Stimulated activated CD8-positive, alpha-beta memory T cell treated with anti-CD3 and anti-CD28 coated beads, Interleukin-2, amount 100 ng/mL, for 1 hour (primary cell): ENCODE measurements around the gene MYH6.

Experiments
- DNase-seq, 2 donors: peaks; one replicate each; pipeline ENCODE4 v3.0.0-alpha.2; 2020; ENCODE audit warnings: low read depth in 2 of 2

The MYH6 gene

GRCh38 chr14:23377573-23378563 lies 30.2 kb downstream of the MYH6 start:
- DNase-seq = no peak

GRCh38 chr14:23377198-23377550 lies 30.9 kb downstream of the MYH6 start:
- DNase-seq = no peak

- DNase-seq = no peak
These were observed 31.4 kb downstream of the MYH6 start, which contains the start of gene CMTM5 for GRCh38 chr14:23376482-23377197. TSS of gene CMTM5 (plus strand) at chr14:23377046. CDS start at chr14:23377252, 206 bp downstream.

GRCh38 chr14:23375527-23376251 lies 32.4 kb downstream of the MYH6 start:
- no peak for DNase-seq

- DNase-seq = no peak
These were observed 35.0 kb downstream of the MYH6 start for GRCh38 chr14:23373041-23373440.

- no peak for DNase-seq
These were observed 35.6 kb downstream of the MYH6 start, which contains the start of gene IL25 for GRCh38 chr14:23372509-23372908. TSS of gene IL25 (plus strand) at chr14:23372809.

- DNase-seq = no peak
These were observed 36.2 kb downstream of the MYH6 start for GRCh38 chr14:23371865-23372264.

GRCh38 chr14:23370221-23370620 lies 37.9 kb downstream of the MYH6 start:
- DNase-seq = no peak

GRCh38 chr14:23366426-23366921 lies 41.6 kb downstream of the MYH6 start:
- no peak for DNase-seq

- DNase-seq = no peak
These were observed 42.2 kb downstream of the MYH6 start for GRCh38 chr14:23365732-23366425.

GRCh38 chr14:23365036-23365731 lies 42.9 kb downstream of the MYH6 start, which contains the start of gene EFS:
TSS of gene EFS (minus strand) at chr14:23365172. CDS start at chr14:23365025, 147 bp downstream.
- no peak for DNase-seq

GRCh38 chr14:23364164-23365035 lies 43.7 kb downstream of the MYH6 start:
- no peak for DNase-seq

- no peak for DNase-seq
These were observed 45.9 kb downstream of the MYH6 start for GRCh38 chr14:23362200-23362599.

- DNase-seq = no peak
These were observed 46.3 kb downstream of the MYH6 start for GRCh38 chr14:23361763-23362162.

GRCh38 chr14:23361320-23361719 lies 46.8 kb downstream of the MYH6 start:
- DNase-seq = no peak

GRCh38 chr14:23360496-23360895 lies 47.6 kb downstream of the MYH6 start:
- no peak for DNase-seq

- no peak for DNase-seq
These were observed 48.2 kb downstream of the MYH6 start for GRCh38 chr14:23359722-23360447.

GRCh38 chr14:23359167-23359626 lies 48.9 kb downstream of the MYH6 start:
- no peak for DNase-seq
